GM21528 (cell line): ENCODE measurements around the gene ZNF169.
"Not testable (repeated sequence)": the region's sequence is repeated elsewhere in the genome, so short reads cannot be mapped to it uniquely, and the experiment has no call there.

Source experiments
- ATAC-seq: cut with Tn5 transposase; IDR thresholded peaks from one replicate; pipeline ENCODE4 v1.9.1; 2021; ENCODE audit warnings: mild to moderate bottlenecking, moderate library complexity; ENCODE audit not compliant: unreplicated experiment, low FRiP score

ZNF169 gene

GRCh38 chr9:94340750-94341149, 81.7 kb downstream of the ZNF169 start:
- ATAC-seq = not testable (repeated sequence)

- ATAC-seq = not testable (repeated sequence)
Measured at GRCh38 chr9:94341703-94342102, 82.6 kb downstream of the ZNF169 start.

- not testable (repeated sequence) for ATAC-seq
Measured at GRCh38 chr9:94347451-94347850, 88.4 kb downstream of the ZNF169 start.

- not testable (repeated sequence) for ATAC-seq
Measured at GRCh38 chr9:94348754-94349153, 89.7 kb downstream of the ZNF169 start.
